Islet of Langerhans (tissue), 1 donor: ENCODE data around the gene PDAP1.
"Not testable (repeated sequence)": the region's sequence is repeated elsewhere in the genome, so short reads cannot be mapped to it uniquely, and the experiment has no call there.

Experiments
- FAIRE-seq: peaks from one replicate; lab custom pipeline; 2011; peaks lifted over from hg19 to GRCh38; lab: Jason Lieb, UNC

The PDAP1 gene

GRCh38 chr7:99395616-99396327, 12.6 kb downstream of the PDAP1 start:
- FAIRE-seq = no peak

GRCh38 chr7:99394188-99394502, 14.3 kb downstream of the PDAP1 start:
- no peak for FAIRE-seq

- no peak for FAIRE-seq
Measured at GRCh38 chr7:99393355-99394187, 14.8 kb downstream of the PDAP1 start.

GRCh38 chr7:99392659-99393354, 15.6 kb downstream of the PDAP1 start:
- no peak for FAIRE-seq

GRCh38 chr7:99392046-99392445, 16.4 kb downstream of the PDAP1 start:
- no peak for FAIRE-seq

DNA sequence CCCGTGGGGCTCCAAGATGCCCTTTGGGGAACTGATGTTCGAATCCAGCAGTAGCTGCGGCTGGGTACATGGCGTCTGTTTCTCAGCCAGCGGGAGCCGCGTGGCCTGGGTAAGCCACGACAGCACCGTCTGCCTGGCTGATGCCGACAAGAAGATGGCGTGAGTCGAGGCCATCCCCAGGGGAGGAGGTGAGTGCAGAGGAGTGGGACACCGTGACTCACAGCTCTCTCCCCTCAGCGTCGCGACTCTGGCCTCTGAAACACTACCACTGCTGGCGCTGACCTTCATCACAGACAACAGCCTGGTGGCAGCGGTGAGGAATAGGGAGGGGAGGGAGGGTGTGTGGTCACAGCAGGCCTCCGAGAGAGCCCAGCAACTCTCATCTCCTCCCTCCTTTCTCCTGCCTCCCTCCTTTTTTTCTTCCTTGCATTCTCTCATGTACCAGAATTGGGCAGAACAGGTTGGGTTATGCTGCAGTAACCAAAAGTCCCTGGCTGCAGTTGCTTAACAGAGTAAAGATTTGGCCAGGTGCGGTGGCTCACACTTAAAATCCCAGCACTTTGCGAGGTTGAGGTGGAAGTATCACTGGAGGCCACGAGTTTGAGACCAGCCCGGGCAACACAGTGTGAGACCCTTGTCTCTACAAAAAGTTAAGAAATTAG, 17.3 kb downstream of the PDAP1 start:
- FAIRE-seq = no peak

DNA sequence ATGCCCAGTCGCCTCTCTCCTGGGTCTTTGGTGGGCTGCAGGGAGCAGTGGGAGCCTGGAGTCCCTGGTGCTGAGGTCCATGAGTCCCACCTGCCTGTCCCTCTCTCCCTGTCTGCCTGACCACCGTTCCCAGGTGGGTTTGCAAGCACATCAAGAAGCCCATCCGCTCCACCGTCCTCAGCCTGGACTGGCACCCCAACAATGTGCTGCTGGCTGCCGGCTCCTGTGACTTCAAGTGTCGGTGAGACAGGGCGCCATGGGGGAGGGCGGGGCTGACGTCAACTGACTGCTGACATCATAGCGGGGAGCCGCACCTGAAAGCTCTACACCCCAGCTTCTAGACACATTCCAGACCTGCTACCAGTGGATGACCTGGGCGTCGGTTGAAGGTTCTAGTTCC, 18.6 kb downstream of the PDAP1 start:
- FAIRE-seq = no peak

DNA sequence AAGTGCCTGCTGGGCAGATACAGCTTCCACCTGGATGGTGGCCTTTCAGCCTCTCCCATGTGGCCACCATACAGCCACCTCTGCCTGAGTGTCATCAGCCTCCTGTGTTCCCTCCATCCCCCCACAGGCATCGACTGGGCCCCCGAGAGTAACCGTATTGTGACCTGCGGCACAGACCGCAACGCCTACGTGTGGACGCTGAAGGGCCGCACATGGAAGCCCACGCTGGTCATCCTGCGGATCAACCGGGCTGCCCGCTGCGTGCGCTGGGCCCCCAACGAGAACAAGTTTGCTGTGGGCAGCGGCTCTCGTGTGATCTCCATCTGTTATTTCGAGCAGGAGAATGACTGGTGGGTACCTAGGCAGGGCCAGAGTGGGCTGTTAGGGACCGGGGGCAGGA, 20.5 kb downstream of the PDAP1 start:
- no peak for FAIRE-seq

- FAIRE-seq = not testable (repeated sequence)
Measured at GRCh38 chr7:99387239-99387635, 21.2 kb downstream of the PDAP1 start.

DNA sequence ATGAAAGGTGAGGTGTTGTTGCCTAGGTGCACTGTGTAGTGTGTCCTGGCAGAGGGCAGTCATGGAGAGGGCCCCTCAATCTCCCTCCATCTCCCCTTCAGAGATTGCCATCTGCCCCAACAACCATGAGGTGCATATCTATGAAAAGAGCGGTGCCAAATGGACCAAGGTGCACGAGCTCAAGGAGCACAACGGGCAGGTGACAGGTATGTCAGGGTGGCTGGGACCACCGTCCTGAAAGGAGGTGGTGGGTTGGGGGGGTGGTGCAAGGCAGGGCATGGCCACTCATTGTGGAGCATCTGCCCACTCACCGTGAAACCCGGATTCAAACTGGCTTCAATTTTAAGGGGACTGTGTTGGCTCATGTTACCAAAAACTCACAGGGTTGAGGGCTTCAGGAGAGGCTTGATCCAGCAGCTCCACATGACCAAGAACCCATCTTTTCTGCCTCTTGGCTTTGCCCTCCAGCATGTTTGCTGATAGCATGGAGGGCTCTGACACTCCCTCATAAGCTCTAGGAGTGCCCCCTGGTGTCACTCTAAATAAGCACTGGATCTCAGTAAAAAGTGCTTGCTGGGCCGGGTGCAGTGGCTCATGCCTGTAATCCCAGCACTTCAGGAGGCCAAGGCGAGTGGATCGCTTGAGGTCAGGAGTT, 21.7 kb downstream of the PDAP1 start:
- no peak for FAIRE-seq

DNA sequence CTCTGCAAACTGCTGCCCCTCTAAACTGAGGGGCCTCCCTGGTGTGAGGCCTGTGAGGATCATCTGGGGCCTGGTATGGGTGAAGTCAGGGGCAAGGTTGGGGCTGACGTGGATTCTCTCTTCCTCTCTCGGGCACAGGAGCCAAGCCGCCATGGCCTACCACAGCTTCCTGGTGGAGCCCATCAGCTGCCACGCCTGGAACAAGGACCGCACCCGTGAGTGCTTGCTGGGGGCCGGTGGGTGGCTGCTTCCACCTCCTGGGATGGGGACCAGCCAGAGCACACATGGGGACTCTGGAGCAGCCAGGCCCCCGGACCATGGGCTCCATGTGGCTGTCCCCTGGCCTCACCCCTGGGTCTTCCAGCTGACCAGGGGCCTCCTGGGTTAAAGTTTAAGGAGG, 22.8 kb downstream of the PDAP1 start:
- FAIRE-seq = no peak

GRCh38 chr7:99384523-99384922, 23.9 kb downstream of the PDAP1 start:
- FAIRE-seq = no peak

- FAIRE-seq = no peak
Measured at GRCh38 chr7:99383791-99384370, 24.5 kb downstream of the PDAP1 start.

DNA sequence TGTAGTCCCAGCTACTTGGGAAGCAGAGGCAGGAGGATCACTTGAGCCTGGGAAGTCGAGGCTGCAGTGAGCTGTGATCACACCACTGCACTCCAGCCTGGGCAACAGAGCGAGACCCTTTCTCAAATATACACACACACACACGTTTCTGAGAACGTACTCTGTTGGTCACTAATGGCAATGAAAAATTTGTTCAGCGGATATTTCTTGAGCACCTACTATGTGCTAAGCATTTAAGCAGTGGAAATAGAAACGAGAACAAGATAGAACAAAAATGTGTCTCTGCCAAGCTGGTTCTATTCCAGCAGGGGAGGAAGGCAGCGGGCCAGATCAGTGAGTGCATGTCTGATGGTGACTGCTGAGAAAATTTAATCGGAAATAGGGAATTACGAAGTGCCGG, 25.2 kb downstream of the PDAP1 start:
- no peak for FAIRE-seq

DNA sequence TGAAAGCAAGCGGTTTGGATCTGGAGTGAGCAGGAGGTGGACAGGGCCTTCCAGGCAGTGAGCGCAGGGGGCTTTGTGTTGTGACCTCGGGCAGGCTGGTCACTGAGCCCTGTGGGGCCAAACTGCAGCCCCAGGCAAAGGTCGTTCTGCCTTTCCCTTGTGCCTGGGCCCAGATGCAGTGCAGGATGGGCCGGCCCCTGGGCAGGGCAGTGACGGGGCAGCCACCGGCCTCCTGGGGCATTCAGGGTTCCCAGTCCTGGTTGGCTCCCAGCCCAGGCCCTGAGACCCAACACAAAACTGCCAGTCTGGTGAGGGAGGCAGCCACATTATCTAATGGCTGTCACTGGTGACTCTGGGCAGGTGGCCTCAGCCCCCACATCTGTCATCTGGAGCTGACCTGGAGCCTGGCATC, 26.7 kb downstream of the PDAP1 start:
- no peak for FAIRE-seq

GRCh38 chr7:99380823-99381663, 27.4 kb downstream of the PDAP1 start:
- no peak for FAIRE-seq

GRCh38 chr7:99380032-99380822, 28.2 kb downstream of the PDAP1 start:
- FAIRE-seq = no peak

GRCh38 chr7:99379693-99380031, 28.7 kb downstream of the PDAP1 start:
- not testable (repeated sequence) for FAIRE-seq

GRCh38 chr7:99379043-99379577, 29.3 kb downstream of the PDAP1 start:
- no peak for FAIRE-seq
